Measurements from ENCODE around the gene RYR3.

DNA sequence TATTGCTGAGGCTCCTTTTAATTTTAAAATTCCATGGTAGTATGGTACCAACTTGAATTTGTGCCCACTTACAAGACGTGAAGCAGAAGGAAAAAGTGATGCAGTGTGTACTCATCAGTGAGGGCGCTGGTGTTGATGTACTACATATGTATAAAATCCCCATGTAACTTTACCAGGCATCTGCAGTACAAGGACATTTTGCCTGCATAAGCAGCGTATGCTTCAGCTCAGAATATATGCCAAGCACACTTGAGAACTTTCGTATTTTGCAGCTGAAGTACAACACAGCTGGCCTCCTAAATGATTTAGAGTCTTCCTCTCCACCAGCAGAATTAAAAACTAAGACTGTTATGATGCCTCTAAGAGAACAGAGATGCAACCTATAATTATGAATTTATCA is 108.9 kb downstream of the RYR3 start:
- no peak for TF ChIP-seq CTCF (IDR thresholded peaks at IDR 0.05)
- TF ChIP-seq POLR2A (IDR thresholded peaks at IDR 0.05): no peak

Measured in lower leg skin (tissue), 3 donors.